ENCODE results near the gene ANKRD17. TPM values are rescaled to one million over a fixed set of nuclear protein-coding genes. Genes with fewer than 3 reads are reported as not detected.
"Not testable (repeated sequence)": the region's sequence is repeated elsewhere in the genome, so short reads cannot be mapped to it uniquely, and the experiment has no call there.

The ANKRD17 gene
- 10 to 100 TPM; 56.3 to 77.7 (median 72.7) TPM for polyA plus RNA-seq (ENCODE audit: insufficient read depth in 1 of 5, insufficient read length in 5 of 5, low replicate concordance in 1 of 5)
- long read RNA-seq, donor 1, partial matches to known transcripts = 72 of 74 reads
- long read RNA-seq, donor 1, other reads (novel, unspliced or antisense) = 0 of 74 reads
- long read RNA-seq, donor 2 = 0 reads
- long read RNA-seq, donor 3, partial matches to known transcripts = 34 of 35 reads
- long read RNA-seq, donor 3, other reads (novel, unspliced or antisense) = 0 of 35 reads
- long read RNA-seq, donor 4, partial matches to known transcripts = 32 of 32 reads
- long read RNA-seq, donor 4, other reads (novel, unspliced or antisense) = 0 of 32 reads
- long read RNA-seq, donor 5, partial matches to known transcripts = 87 of 88 reads
- long read RNA-seq, donor 5, other reads (novel, unspliced or antisense) = 0 of 88 reads
- long read RNA-seq, donor 6, partial matches to known transcripts = 31 of 33 reads
- long read RNA-seq, donor 6, other reads (novel, unspliced or antisense) = 0 of 33 reads
- long read RNA-seq, donor 7, partial matches to known transcripts = 109 of 110 reads
- long read RNA-seq, donor 7, other reads (novel, unspliced or antisense) = 0 of 110 reads
- long read RNA-seq, donor 8 = 0 reads

GRCh38 chr4:73258686-73259570 lies at the start of gene ANKRD17:
Gene ANKRD17 (minus strand): TSS chr4:73258798. CDS start chr4:73258668, 130 bp downstream.
- DNase-seq = peak; percentile 96 to 97

GRCh38 chr4:73308286-73308685 lies 49.7 kb upstream of the ANKRD17 start:
- DNase-seq = no peak

GRCh38 chr4:73303711-73304110 lies 45.1 kb upstream of the ANKRD17 start:
- no peak for DNase-seq

GRCh38 chr4:73299548-73300280 lies 41.1 kb upstream of the ANKRD17 start:
- no peak for DNase-seq

GRCh38 chr4:73292661-73293060 lies 34.1 kb upstream of the ANKRD17 start:
- not testable (repeated sequence) for DNase-seq

- no peak for DNase-seq
Observed at GRCh38 chr4:73281982-73282381, 23.4 kb upstream of the ANKRD17 start.

- no peak for DNase-seq
Observed at GRCh38 chr4:73281396-73281795, 22.8 kb upstream of the ANKRD17 start.

GRCh38 chr4:73277201-73277600 lies 18.6 kb upstream of the ANKRD17 start:
- DNase-seq = no peak

- no peak for DNase-seq
Observed at GRCh38 chr4:73275318-73275654, 16.7 kb upstream of the ANKRD17 start.

- no peak for DNase-seq
Observed at GRCh38 chr4:73272816-73273215, 14.2 kb upstream of the ANKRD17 start.

GRCh38 chr4:73267050-73267449 lies 8.5 kb upstream of the ANKRD17 start:
- DNase-seq = no peak

GRCh38 chr4:73259571-73260090 lies 1.0 kb upstream of the ANKRD17 start:
- DNase-seq = no peak

- DNase-seq = no peak
Observed at GRCh38 chr4:73258436-73258685, 237 bp downstream of the ANKRD17 start.

- DNase-seq = peak; percentile 67 to 70
Observed at GRCh38 chr4:73257651-73258435, 755 bp downstream of the ANKRD17 start.

- peak; percentile 63 to 80 for DNase-seq
Observed at GRCh38 chr4:73257234-73257633, 1.4 kb downstream of the ANKRD17 start.

- not testable (repeated sequence) for DNase-seq
Observed at GRCh38 chr4:73255847-73256246, 2.8 kb downstream of the ANKRD17 start.

- no peak for DNase-seq
Observed at GRCh38 chr4:73252001-73252400, 6.6 kb downstream of the ANKRD17 start.

GRCh38 chr4:73251384-73251783 lies 7.2 kb downstream of the ANKRD17 start:
- no peak for DNase-seq

- no peak for DNase-seq
Observed at GRCh38 chr4:73250642-73251041, 8.0 kb downstream of the ANKRD17 start.

- no peak for DNase-seq
Observed at GRCh38 chr4:73248821-73249220, 9.8 kb downstream of the ANKRD17 start.

GRCh38 chr4:73248416-73248815 lies 10.2 kb downstream of the ANKRD17 start:
- DNase-seq = no peak
